MM.1S (cell line): ENCODE data around the gene KCNMA1.

Source experiments
- DNase-seq: peaks from one replicate; pipeline ENCODE4 v3.0.0-alpha.2; 2015
- H2AFZ ChIP-seq: fragments of 300-600 bp; sonication (generic); 2 replicates; pipeline ENCODE4 v1.6.0; 2016; ENCODE audit warnings: antibody characterized with exemption, low read length
- H3F3A ChIP-seq: fragments of 300-600 bp; sonication (generic); 2 replicates; pipeline ENCODE4 v1.6.1; 2016; ENCODE audit warnings: mild to moderate bottlenecking, antibody characterized with exemption, low read length, moderate library complexity, mixed read lengths; ENCODE audit not compliant: insufficient read depth
- H3K27ac ChIP-seq: fragments of 300-600 bp; sonication (generic); 2 replicates; pipeline ENCODE4 v1.5.1; 2016; ENCODE audit warnings: mild to moderate bottlenecking, low read length
- H3K27me3 ChIP-seq: fragments of 300-600 bp; sonication (generic); replicated peaks from 2 replicates; pipeline ENCODE4 v1.6.0; 2016; ENCODE audit warnings: low read length; ENCODE audit not compliant: insufficient read depth
- H3K36me3 ChIP-seq: fragments of 300-600 bp; sonication (generic); replicated peaks from 2 replicates; pipeline ENCODE4 v1.6.1; 2016; ENCODE audit warnings: mild to moderate bottlenecking, low read length, mixed read lengths; ENCODE audit not compliant: insufficient read depth
- H3K4me1 ChIP-seq: fragments of 300-600 bp; sonication (generic); 2 replicates; pipeline ENCODE4 v1.6.1; 2016; ENCODE audit warnings: low read length, mixed read lengths
- H3K4me2 ChIP-seq: fragments of 300-600 bp; sonication (generic); 2 replicates; pipeline ENCODE4 v1.6.0; 2016; ENCODE audit warnings: low read depth, low read length
- H3K4me3 ChIP-seq: fragments of 300-600 bp; sonication (generic); 2 replicates; pipeline ENCODE4 v1.5.1; 2016; ENCODE audit warnings: low read length, mixed read lengths
- H3K79me2 ChIP-seq: fragments of 300-600 bp; sonication (generic); 2 replicates; pipeline ENCODE4 v1.6.1; 2016; ENCODE audit warnings: mixed run types, low read length, mixed read lengths
- H3K9ac ChIP-seq: fragments of 300-600 bp; sonication (generic); 2 replicates; pipeline ENCODE4 v1.6.1; 2016; ENCODE audit warnings: low read length, mixed read lengths
- H3K9me2 ChIP-seq: fragments of 300-600 bp; sonication (generic); replicated peaks from 2 replicates; pipeline ENCODE4 v1.6.1; 2016; ENCODE audit warnings: mild to moderate bottlenecking, low read length, mixed read lengths; ENCODE audit not compliant: insufficient read depth
- H3K9me3 ChIP-seq: fragments of 300-600 bp; sonication (generic); replicated peaks from 2 replicates; pipeline ENCODE4 v1.6.1; 2016; ENCODE audit warnings: mild to moderate bottlenecking, low read length, mixed read lengths; ENCODE audit not compliant: insufficient read depth
- H4K20me1 ChIP-seq: fragments of 300-600 bp; sonication (generic); 2 replicates; pipeline ENCODE4 v1.6.1; 2016; ENCODE audit warnings: mild to moderate bottlenecking, low read length, moderate library complexity, mixed read lengths; ENCODE audit not compliant: insufficient read depth
- EZH2 ChIP-seq: fragments of 300-600 bp; sonication (generic); optimal IDR thresholded peaks from 2 replicates; pipeline ENCODE3; 2017; ENCODE audit warnings: low read depth, mild to moderate bottlenecking, antibody characterized with exemption, low read length, mixed read lengths
- EZH2phosphoT487 ChIP-seq: fragments of 300-600 bp; sonication (generic); IDR thresholded peaks from 2 replicates; pipeline ENCODE4 v1.6.1; 2018; ENCODE audit warnings: antibody characterized with exemption, low read length
- TF ChIP-seq, protein P1 (sequence below): fragments of 300-600 bp; sonication (generic); IDR thresholded peaks from 2 replicates; pipeline ENCODE4 v1.5.1; 2016; ENCODE audit warnings: antibody characterized with exemption, low read length, mixed read lengths

The KCNMA1 gene

DNA sequence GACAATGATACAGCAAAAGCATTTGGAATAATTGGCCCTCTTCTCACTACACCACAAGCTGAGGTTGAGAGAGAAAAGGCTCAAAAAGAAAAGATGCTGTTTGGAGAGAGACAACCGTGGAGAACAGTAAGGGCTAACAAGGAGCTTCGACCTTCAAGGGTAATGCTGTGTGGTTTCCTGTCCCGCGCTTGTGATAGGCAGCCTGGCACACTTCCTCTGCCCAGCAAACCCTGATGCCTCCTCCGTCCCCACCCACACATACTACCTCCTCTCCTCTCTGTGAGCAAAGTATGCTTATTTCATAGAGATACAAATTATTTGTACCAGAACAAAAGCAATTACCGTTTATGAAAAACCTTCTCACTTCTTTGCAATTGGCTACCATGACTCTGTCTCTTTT, 755.4 kb downstream of the KCNMA1 start:
- H3K9me2 ChIP-seq = no peaks in the 10 kb centered on the region
- peak overlapping the region; percentile 47 for H2AFZ ChIP-seq
- no peak overlapping the region for H3K9ac ChIP-seq
- TF ChIP-seq, protein P1, sequence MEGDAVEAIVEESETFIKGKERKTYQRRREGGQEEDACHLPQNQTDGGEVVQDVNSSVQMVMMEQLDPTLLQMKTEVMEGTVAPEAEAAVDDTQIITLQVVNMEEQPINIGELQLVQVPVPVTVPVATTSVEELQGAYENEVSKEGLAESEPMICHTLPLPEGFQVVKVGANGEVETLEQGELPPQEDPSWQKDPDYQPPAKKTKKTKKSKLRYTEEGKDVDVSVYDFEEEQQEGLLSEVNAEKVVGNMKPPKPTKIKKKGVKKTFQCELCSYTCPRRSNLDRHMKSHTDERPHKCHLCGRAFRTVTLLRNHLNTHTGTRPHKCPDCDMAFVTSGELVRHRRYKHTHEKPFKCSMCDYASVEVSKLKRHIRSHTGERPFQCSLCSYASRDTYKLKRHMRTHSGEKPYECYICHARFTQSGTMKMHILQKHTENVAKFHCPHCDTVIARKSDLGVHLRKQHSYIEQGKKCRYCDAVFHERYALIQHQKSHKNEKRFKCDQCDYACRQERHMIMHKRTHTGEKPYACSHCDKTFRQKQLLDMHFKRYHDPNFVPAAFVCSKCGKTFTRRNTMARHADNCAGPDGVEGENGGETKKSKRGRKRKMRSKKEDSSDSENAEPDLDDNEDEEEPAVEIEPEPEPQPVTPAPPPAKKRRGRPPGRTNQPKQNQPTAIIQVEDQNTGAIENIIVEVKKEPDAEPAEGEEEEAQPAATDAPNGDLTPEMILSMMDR = no peak
- no peak for TF ChIP-seq EZH2
- no peak for TF ChIP-seq EZH2phosphoT487
- peak overlapping the region; percentile 66; the same call in 1 of the 2 replicates for H3K27ac ChIP-seq
- H3F3A ChIP-seq = peaks cover 3% of the 10 kb centered on the region; the same call in 1 of the 2 replicates
- no peaks in the 10 kb centered on the region for H3K27me3 ChIP-seq
- no peaks in the 10 kb centered on the region for H4K20me1 ChIP-seq
- H3K36me3 ChIP-seq = no peaks in the 10 kb centered on the region
- no peaks in the 10 kb centered on the region for H3K79me2 ChIP-seq
- no peaks in the 10 kb centered on the region for H3K9me3 ChIP-seq
- H3K4me1 ChIP-seq = peaks cover 15% of the 10 kb centered on the region
- peak overlapping the region; percentile 15; the same call in 1 of the 2 replicates for H3K4me3 ChIP-seq
- peak; percentile 39 for DNase-seq
- peak overlapping the region; percentile 44 for H3K4me2 ChIP-seq

DNA sequence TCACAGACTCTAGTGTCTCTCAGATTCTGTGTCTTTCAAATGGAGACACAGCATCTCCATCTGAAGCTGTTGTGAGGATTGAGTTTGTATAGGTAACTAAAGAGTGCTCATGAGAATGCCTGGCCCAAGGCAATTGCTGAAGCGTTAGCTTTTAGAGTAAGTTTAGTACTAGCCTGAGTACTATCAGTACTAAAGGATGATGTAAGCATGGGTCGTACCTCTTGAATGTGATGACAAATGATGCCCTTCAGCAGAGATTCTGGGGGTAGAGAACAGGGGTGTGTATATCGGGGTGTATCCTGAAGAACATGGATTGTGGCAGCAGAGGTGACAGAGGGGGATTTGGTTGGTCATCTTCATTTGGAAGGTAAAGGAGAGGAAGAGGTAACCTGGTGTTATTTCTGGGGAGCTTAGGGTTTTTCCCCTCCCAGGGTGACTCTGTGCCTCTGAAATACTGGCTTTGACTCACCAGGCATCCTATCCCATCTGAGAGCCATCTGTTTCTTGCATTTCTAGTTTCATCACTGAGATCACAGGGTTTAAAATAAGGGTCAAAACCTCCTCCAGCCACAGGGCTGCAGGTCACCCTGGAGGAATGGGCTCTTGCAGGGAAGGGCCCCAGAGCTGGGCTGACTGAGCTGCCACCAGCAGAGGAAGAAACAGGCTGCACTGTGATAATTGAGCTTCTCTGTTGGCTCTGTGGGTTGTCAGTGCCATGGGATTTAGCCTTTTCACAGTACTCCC, 756.0 kb downstream of the KCNMA1 start:
- Histone ChIP-seq H3K9ac (no peak overlapping the region), H3K4me1 (peaks cover 15% of the 10 kb centered on the region), H3K36me3 (no peaks in the 10 kb centered on the region), H3K4me3 (peak overlapping the region; percentile 15; the same call in 1 of the 2 replicates), H3K9me2 (no peaks in the 10 kb centered on the region), H3K27me3 (no peaks in the 10 kb centered on the region), H3K27ac (peak overlapping the region; percentile 66; the same call in 1 of the 2 replicates), H3K4me2 (peak overlapping the region; percentile 44), H3K79me2 (no peaks in the 10 kb centered on the region), H3K9me3 (no peaks in the 10 kb centered on the region), H3F3A (peaks cover 3% of the 10 kb centered on the region; the same call in 1 of the 2 replicates), H4K20me1 (no peaks in the 10 kb centered on the region), H2AFZ (peak overlapping the region; percentile 47)
- TF ChIP-seq EZH2phosphoT487 (no peak), EZH2 (no peak)
- TF ChIP-seq, protein P1 = no peak
- DNase-seq = peak; percentile 35

DNA sequence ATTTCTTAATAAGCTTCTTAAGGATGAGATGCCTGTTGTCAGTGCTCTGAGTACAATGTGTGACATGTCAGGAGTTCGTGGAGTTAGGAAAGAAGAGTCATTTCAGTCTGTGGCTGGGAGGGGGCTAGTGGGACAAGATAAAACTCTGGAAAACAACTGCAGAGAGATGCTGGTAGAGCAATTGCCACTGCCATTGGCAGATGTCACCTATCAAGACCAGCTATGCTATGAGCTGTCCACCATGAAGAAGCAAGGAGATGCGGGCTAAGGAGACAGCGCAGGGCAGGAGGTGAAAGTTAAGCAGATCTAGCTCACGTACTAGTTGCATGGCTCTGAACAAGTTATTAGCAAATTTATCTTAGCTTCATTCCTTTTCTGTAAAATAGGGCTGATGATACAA, 756.7 kb downstream of the KCNMA1 start:
- peaks cover 15% of the 10 kb centered on the region for H3K4me1 ChIP-seq

More for the DNA sequence above, 756.7 kb downstream of the KCNMA1 start:
- Histone ChIP-seq H3K4me3 (no peak overlapping the region), H3K27ac (no peak overlapping the region), H3K36me3 (no peaks in the 10 kb centered on the region), H3K9me3 (no peaks in the 10 kb centered on the region), H3K79me2 (no peaks in the 10 kb centered on the region), H2AFZ (no peak overlapping the region), H3F3A (peaks cover 3% of the 10 kb centered on the region; the same call in 1 of the 2 replicates), H3K9me2 (no peaks in the 10 kb centered on the region), H3K27me3 (no peaks in the 10 kb centered on the region), H3K4me2 (no peak overlapping the region), H4K20me1 (no peaks in the 10 kb centered on the region), H3K9ac (no peak overlapping the region)
- no peak for DNase-seq
- TF ChIP-seq, protein P1 = no peak
- no peak for TF ChIP-seq EZH2
- no peak for TF ChIP-seq EZH2phosphoT487
